ENCODE measurements around the gene AUTS2.
"Not testable (repeated sequence)": the region's sequence is repeated elsewhere in the genome, so short reads cannot be mapped to it uniquely, and the experiment has no call there.

The AUTS2 gene

DNA sequence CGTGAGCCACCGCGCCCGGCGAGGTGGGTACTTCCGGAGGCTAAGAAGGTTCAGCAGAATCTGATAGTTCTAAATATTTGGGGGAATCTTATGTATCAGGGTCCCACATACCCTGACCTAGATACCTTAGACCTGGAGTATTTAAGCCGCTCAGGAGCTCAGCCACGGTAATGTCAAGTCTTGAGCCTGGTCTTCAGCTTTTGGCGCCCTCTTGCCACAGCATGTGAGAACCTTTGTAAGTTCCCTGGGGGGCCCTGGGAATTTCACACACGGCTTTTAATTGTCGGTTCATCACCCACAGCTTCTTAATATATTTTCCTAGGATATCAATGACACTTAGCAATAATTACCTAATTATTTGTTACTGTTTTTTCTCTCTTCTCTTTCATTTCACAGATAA lies 1209.4 kb downstream of the AUTS2 start:
- peaks cover 0 to 2% of the 10 kb centered on the region in 2 donors for H3K27me3 ChIP-seq (ENCODE audit: control insufficient read depth in 1 of 2, insufficient read depth in 2 of 2, low read length in 2 of 2)
- H3K27ac ChIP-seq (ENCODE audit: low read length) = no peak overlapping the region
- H3K4me3 ChIP-seq (ENCODE audit: low read length in 2 of 2) = no peak overlapping the region
- peaks cover 0 to 3% of the 10 kb centered on the region in 2 donors for H3K9me3 ChIP-seq (ENCODE audit: control insufficient read depth in 2 of 2, low read length in 2 of 2)
- H3K36me3 ChIP-seq (ENCODE audit: control insufficient read depth in 2 of 2, insufficient read depth in 2 of 2, low read length in 2 of 2) = no peaks in the 10 kb centered on the region
- no peak overlapping the region for H3K9ac ChIP-seq (ENCODE audit: low read length in 2 of 2)
- no peaks in the 10 kb centered on the region for H3K4me1 ChIP-seq (ENCODE audit: control insufficient read depth, insufficient read depth, low read length)

GRCh38 chr7:70808876-70809275 lies 1210.6 kb downstream of the AUTS2 start:
- H3K36me3 ChIP-seq (ENCODE audit: control insufficient read depth in 2 of 2, insufficient read depth in 2 of 2, low read length in 2 of 2) = no peaks in the 10 kb centered on the region
- H3K9ac ChIP-seq (ENCODE audit: low read length in 2 of 2) = no peak overlapping the region
- H3K4me1 ChIP-seq (ENCODE audit: control insufficient read depth, insufficient read depth, low read length) = no peaks in the 10 kb centered on the region
- no peaks in the 10 kb centered on the region for H3K9me3 ChIP-seq (ENCODE audit: control insufficient read depth in 2 of 2, low read length in 2 of 2)
- H3K27ac ChIP-seq (ENCODE audit: low read length) = no peak overlapping the region
- H3K27me3 ChIP-seq (ENCODE audit: control insufficient read depth in 1 of 2, insufficient read depth in 2 of 2, low read length in 2 of 2) = peaks cover 0 to 2% of the 10 kb centered on the region in 2 donors
- H3K4me3 ChIP-seq (ENCODE audit: low read length in 2 of 2) = no peak overlapping the region

GRCh38 chr7:70810558-70811139 lies 1212.4 kb downstream of the AUTS2 start:
- Histone ChIP-seq H3K27ac (ENCODE audit: low read length) (no peak overlapping the region), H3K9ac (ENCODE audit: low read length in 2 of 2) (no peak overlapping the region), H3K9me3 (ENCODE audit: control insufficient read depth in 2 of 2, low read length in 2 of 2) (no peaks in the 10 kb centered on the region), H3K4me3 (ENCODE audit: low read length in 2 of 2) (no peak overlapping the region), H3K27me3 (ENCODE audit: control insufficient read depth in 1 of 2, insufficient read depth in 2 of 2, low read length in 2 of 2) (peaks cover 0 to 2% of the 10 kb centered on the region in 2 donors), H3K36me3 (ENCODE audit: control insufficient read depth in 2 of 2, insufficient read depth in 2 of 2, low read length in 2 of 2) (no peaks in the 10 kb centered on the region), H3K4me1 (ENCODE audit: control insufficient read depth, insufficient read depth, low read length) (no peaks in the 10 kb centered on the region)

GRCh38 chr7:70812511-70812910 lies 1214.2 kb downstream of the AUTS2 start:
- Histone ChIP-seq H3K9me3 (ENCODE audit: control insufficient read depth in 2 of 2, low read length in 2 of 2) (peaks cover under 1% of the 10 kb centered on the region in 2 donors), H3K27me3 (ENCODE audit: control insufficient read depth in 1 of 2, insufficient read depth in 2 of 2, low read length in 2 of 2) (peaks cover 0 to 2% of the 10 kb centered on the region in 2 donors)

DNA sequence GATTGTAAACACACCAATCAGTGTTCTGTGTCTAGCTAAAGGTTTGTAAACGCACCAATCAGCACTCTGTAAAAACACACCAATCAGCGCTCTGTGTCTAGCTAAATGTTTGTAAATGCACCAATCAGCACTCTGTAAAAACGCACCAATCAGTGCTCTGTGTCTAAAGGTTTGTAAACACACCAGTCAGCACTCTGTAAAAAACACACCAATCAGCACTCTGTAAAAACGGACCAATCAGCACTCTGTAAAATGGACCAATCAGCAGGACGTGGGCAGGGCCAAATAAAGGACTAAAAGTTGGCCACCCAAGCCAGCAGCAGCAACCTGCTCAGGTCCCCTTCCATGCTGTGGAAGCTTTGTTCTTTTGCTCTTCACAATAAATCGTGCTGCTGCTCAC lies 1224.2 kb downstream of the AUTS2 start:
- not testable (repeated sequence) for H3K36me3 ChIP-seq (ENCODE audit: control insufficient read depth in 2 of 2, insufficient read depth in 2 of 2, low read length in 2 of 2); H3K27me3 ChIP-seq (ENCODE audit: control insufficient read depth in 1 of 2, insufficient read depth in 2 of 2, low read length in 2 of 2); H3K27ac ChIP-seq (ENCODE audit: low read length); H3K4me3 ChIP-seq (ENCODE audit: low read length in 2 of 2); H3K9me3 ChIP-seq (ENCODE audit: control insufficient read depth in 2 of 2, low read length in 2 of 2); H3K4me1 ChIP-seq (ENCODE audit: control insufficient read depth, insufficient read depth, low read length); H3K9ac ChIP-seq (ENCODE audit: low read length in 2 of 2)

More at GRCh38 chr7:70812511-70812910, 1214.2 kb downstream of the AUTS2 start:
- Histone ChIP-seq H3K27ac (ENCODE audit: low read length) (no peak overlapping the region), H3K4me1 (ENCODE audit: control insufficient read depth, insufficient read depth, low read length) (no peaks in the 10 kb centered on the region), H3K36me3 (ENCODE audit: control insufficient read depth in 2 of 2, insufficient read depth in 2 of 2, low read length in 2 of 2) (no peaks in the 10 kb centered on the region), H3K9ac (ENCODE audit: low read length in 2 of 2) (no peak overlapping the region), H3K4me3 (ENCODE audit: low read length in 2 of 2) (no peak overlapping the region)

- H3K4me1 ChIP-seq (ENCODE audit: control insufficient read depth, insufficient read depth, low read length) = peaks cover 8% of the 10 kb centered on the region
- peak overlapping the region; percentile 68 to 70 for H3K4me3 ChIP-seq (ENCODE audit: low read length in 2 of 2)
- peaks cover 0 to 5% of the 10 kb centered on the region in 2 donors for H3K27me3 ChIP-seq (ENCODE audit: control insufficient read depth in 1 of 2, insufficient read depth in 2 of 2, low read length in 2 of 2)
- H3K9me3 ChIP-seq (ENCODE audit: control insufficient read depth in 2 of 2, low read length in 2 of 2) = no peaks in the 10 kb centered on the region
- H3K27ac ChIP-seq (ENCODE audit: low read length) = no peak overlapping the region
- H3K9ac ChIP-seq (ENCODE audit: low read length in 2 of 2) = no peak overlapping the region
- H3K36me3 ChIP-seq (ENCODE audit: control insufficient read depth in 2 of 2, insufficient read depth in 2 of 2, low read length in 2 of 2) = no peaks in the 10 kb centered on the region
Observed at GRCh38 chr7:70829221-70830059, 1231.2 kb downstream of the AUTS2 start.

DNA sequence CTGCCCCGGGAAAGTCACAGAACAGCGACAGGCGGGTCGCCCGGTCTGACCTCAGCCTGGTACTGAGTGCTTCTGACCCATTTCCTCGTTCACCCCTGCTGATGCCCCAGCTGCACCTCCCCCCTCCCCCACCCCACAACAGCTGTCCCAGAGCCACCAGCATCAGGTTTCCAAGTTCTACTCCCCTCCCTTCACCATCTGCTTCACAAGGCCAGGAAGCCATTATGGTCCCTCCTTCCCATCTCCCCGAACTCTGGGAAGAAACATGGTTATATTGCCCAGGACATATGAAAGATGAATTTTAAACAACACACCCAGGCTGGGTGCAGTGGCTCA lies 1231.8 kb downstream of the AUTS2 start:
- Histone ChIP-seq H3K36me3 (ENCODE audit: control insufficient read depth in 2 of 2, insufficient read depth in 2 of 2, low read length in 2 of 2) (no peaks in the 10 kb centered on the region), H3K9me3 (ENCODE audit: control insufficient read depth in 2 of 2, low read length in 2 of 2) (no peaks in the 10 kb centered on the region), H3K4me3 (ENCODE audit: low read length in 2 of 2) (no peak overlapping the region), H3K9ac (ENCODE audit: low read length in 2 of 2) (no peak overlapping the region), H3K27ac (ENCODE audit: low read length) (no peak overlapping the region), H3K27me3 (ENCODE audit: control insufficient read depth in 1 of 2, insufficient read depth in 2 of 2, low read length in 2 of 2) (peaks cover 0 to 5% of the 10 kb centered on the region in 2 donors), H3K4me1 (ENCODE audit: control insufficient read depth, insufficient read depth, low read length) (peaks cover 8% of the 10 kb centered on the region)

- Histone ChIP-seq H3K27ac (ENCODE audit: low read length) (no peak overlapping the region), H3K9me3 (ENCODE audit: control insufficient read depth in 2 of 2, low read length in 2 of 2) (peaks cover 0 to 2% of the 10 kb centered on the region in 2 donors), H3K27me3 (ENCODE audit: control insufficient read depth in 1 of 2, insufficient read depth in 2 of 2, low read length in 2 of 2) (peaks cover 0 to 5% of the 10 kb centered on the region in 2 donors), H3K9ac (ENCODE audit: low read length in 2 of 2) (no peak overlapping the region), H3K36me3 (ENCODE audit: control insufficient read depth in 2 of 2, insufficient read depth in 2 of 2, low read length in 2 of 2) (no peaks in the 10 kb centered on the region), H3K4me3 (ENCODE audit: low read length in 2 of 2) (no peak overlapping the region), H3K4me1 (ENCODE audit: control insufficient read depth, insufficient read depth, low read length) (peaks cover 8% of the 10 kb centered on the region)
Observed at GRCh38 chr7:70830426-70830825, 1232.2 kb downstream of the AUTS2 start.

DNA sequence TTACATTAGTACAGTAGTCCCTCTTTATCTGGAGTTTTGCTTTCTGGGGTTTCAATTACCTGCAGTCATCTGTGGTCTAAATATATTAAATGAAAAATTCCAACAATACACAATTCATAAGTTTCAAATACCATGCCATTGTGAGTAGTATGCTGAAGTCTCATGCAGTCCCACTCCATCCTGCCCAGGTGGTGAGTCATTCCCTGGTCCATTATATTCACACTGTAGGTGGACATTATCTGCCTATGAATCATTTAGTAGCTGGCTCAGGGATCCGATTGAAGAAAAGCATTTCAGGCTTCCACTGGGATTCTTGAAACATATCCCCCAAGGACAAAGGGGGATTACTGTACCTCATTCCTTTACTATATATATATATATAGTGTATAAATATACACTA lies 1235.5 kb downstream of the AUTS2 start:
- no peaks in the 10 kb centered on the region for H3K36me3 ChIP-seq (ENCODE audit: control insufficient read depth in 2 of 2, insufficient read depth in 2 of 2, low read length in 2 of 2)
- peaks cover 0 to 2% of the 10 kb centered on the region in 2 donors for H3K9me3 ChIP-seq (ENCODE audit: control insufficient read depth in 2 of 2, low read length in 2 of 2)
- H3K4me3 ChIP-seq (ENCODE audit: low read length in 2 of 2) = no peak overlapping the region
- H3K9ac ChIP-seq (ENCODE audit: low read length in 2 of 2) = no peak overlapping the region
- peaks cover 0 to 11% of the 10 kb centered on the region in 2 donors for H3K27me3 ChIP-seq (ENCODE audit: control insufficient read depth in 1 of 2, insufficient read depth in 2 of 2, low read length in 2 of 2)
- H3K4me1 ChIP-seq (ENCODE audit: control insufficient read depth, insufficient read depth, low read length) = peaks cover 8% of the 10 kb centered on the region
- H3K27ac ChIP-seq (ENCODE audit: low read length) = no peak overlapping the region

- Histone ChIP-seq H3K4me1 (ENCODE audit: control insufficient read depth, insufficient read depth, low read length) (peaks cover 6% of the 10 kb centered on the region), H3K36me3 (ENCODE audit: control insufficient read depth in 2 of 2, insufficient read depth in 2 of 2, low read length in 2 of 2) (no peaks in the 10 kb centered on the region), H3K27ac (ENCODE audit: low read length) (no peak overlapping the region), H3K9ac (ENCODE audit: low read length in 2 of 2) (no peak overlapping the region), H3K27me3 (ENCODE audit: control insufficient read depth in 1 of 2, insufficient read depth in 2 of 2, low read length in 2 of 2) (peaks cover 0 to 11% of the 10 kb centered on the region in 2 donors), H3K9me3 (ENCODE audit: control insufficient read depth in 2 of 2, low read length in 2 of 2) (peaks cover 0 to 2% of the 10 kb centered on the region in 2 donors), H3K4me3 (ENCODE audit: low read length in 2 of 2) (no peak overlapping the region)
Observed at GRCh38 chr7:70834424-70834823, 1236.1 kb downstream of the AUTS2 start.

DNA sequence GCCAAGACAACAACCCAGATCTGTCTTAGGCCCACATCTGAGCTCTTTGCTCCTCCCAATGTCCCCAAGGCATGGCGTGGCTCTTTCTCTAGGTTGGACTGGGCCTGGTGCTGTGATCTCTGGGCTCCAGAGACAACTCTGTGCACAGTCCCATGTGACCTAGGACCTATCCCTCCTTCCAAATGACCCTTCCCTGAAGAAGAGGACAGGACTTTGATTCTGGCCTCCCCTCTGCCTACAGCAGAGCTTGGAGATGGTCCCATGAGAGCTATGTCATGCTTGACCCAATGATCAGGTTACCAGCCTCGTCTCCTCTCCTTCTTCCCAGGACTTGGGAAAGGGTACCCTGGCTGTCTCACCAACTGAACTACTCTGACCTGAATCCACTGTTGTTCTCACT lies 1237.4 kb downstream of the AUTS2 start:
- H3K27ac ChIP-seq (ENCODE audit: low read length) = no peak overlapping the region
- H3K4me3 ChIP-seq (ENCODE audit: low read length in 2 of 2) = no peak overlapping the region
- H3K27me3 ChIP-seq (ENCODE audit: control insufficient read depth in 1 of 2, insufficient read depth in 2 of 2, low read length in 2 of 2) = peaks cover 0 to 9% of the 10 kb centered on the region in 2 donors
- H3K9me3 ChIP-seq (ENCODE audit: control insufficient read depth in 2 of 2, low read length in 2 of 2) = peaks cover 0 to 2% of the 10 kb centered on the region in 2 donors
- no peaks in the 10 kb centered on the region for H3K4me1 ChIP-seq (ENCODE audit: control insufficient read depth, insufficient read depth, low read length)
- H3K9ac ChIP-seq (ENCODE audit: low read length in 2 of 2) = no peak overlapping the region
- H3K36me3 ChIP-seq (ENCODE audit: control insufficient read depth in 2 of 2, insufficient read depth in 2 of 2, low read length in 2 of 2) = no peaks in the 10 kb centered on the region
